WTC11 (cell line): ENCODE results near the gene OR2G2. TPM values are rescaled to one million over a fixed set of nuclear protein-coding genes. Genes with fewer than 3 reads are reported as not detected.

Source experiments
- ATAC-seq: fragments of 200-7000 bp; cut with Tn5 transposase; 2 replicates; pipeline ENCODE4 v1.10.0; 2021; ENCODE audit warnings: mild to moderate bottlenecking, moderate library complexity
- CTCF ChIA-PET: fragments of 300-600 bp; sonication (Branson Sonifier 250); formaldehyde crosslinking; loops from one replicate; lab custom pipeline; 2021; ENCODE audit warnings: antibody characterized with exemption; lab: Charles Lee
- POLR2A ChIA-PET: fragments of 350-600 bp; sonication (Branson Sonifier 250); formaldehyde crosslinking; loops from one replicate; lab custom pipeline; 2021; ENCODE audit warnings: antibody characterized with exemption; lab: Charles Lee
- DNase-seq: peaks from one replicate; pipeline ENCODE4 v3.0.0; 2021; ENCODE audit warnings: low spot score
- H3K27ac Mint-ChIP-seq: 2 replicates; pipeline ENCODE4 v1.8.0; 2021; ENCODE audit warnings: mixed read lengths
- H3K27me3 Mint-ChIP-seq: 2 replicates; pipeline ENCODE4 v1.8.0; 2021; ENCODE audit warnings: low read depth, mild to moderate bottlenecking, moderate library complexity, mixed read lengths
- H3K36me3 Mint-ChIP-seq: 2 replicates; pipeline ENCODE4 v1.8.0; 2021; ENCODE audit warnings: mixed read lengths
- H3K4me1 Mint-ChIP-seq: 2 replicates; pipeline ENCODE4 v1.8.0; 2022; ENCODE audit warnings: mixed read lengths
- H3K4me3 Mint-ChIP-seq: 2 replicates; pipeline ENCODE4 v1.8.0; 2021; ENCODE audit warnings: mild to moderate bottlenecking, moderate library complexity, mixed read lengths
- H3K9me3 Mint-ChIP-seq: 2 replicates; pipeline ENCODE4 v1.8.0; 2021; ENCODE audit warnings: mixed read lengths
- ETV6 ChIP-seq: sonication (generic); formaldehyde crosslinking; IDR thresholded peaks from 2 replicates; pipeline ENCODE4 v1.8.1; 2022; ENCODE audit warnings: mild to moderate bottlenecking, missing genetic modification reagents
- NFE2L1 ChIP-seq: sonication (generic); formaldehyde crosslinking; IDR thresholded peaks from 2 replicates; pipeline ENCODE4 v1.8.1; 2023; ENCODE audit warnings: missing genetic modification reagents
- PRRX2 ChIP-seq: fragments of 250-450 bp; sonication (Bioruptor Pico); IDR thresholded peaks from 2 replicates; pipeline ENCODE4 v1.8.0; 2021; ENCODE audit warnings: mild to moderate bottlenecking
- SMAD4 ChIP-seq: sonication (generic); formaldehyde crosslinking; IDR thresholded peaks from 2 replicates; pipeline ENCODE4 v1.8.0; 2022; ENCODE audit warnings: mild to moderate bottlenecking, missing genetic modification reagents
- ZBTB21 ChIP-seq: sonication (generic); formaldehyde crosslinking; IDR thresholded peaks from 2 replicates; pipeline ENCODE4 v1.8.1; 2023; ENCODE audit warnings: mild to moderate bottlenecking, missing genetic modification reagents, borderline replicate concordance
- ZNF396 ChIP-seq: fragments of 250-450 bp; sonication (Bioruptor Pico); IDR thresholded peaks from 2 replicates; pipeline ENCODE4 v1.8.0; 2021; ENCODE audit warnings: mild to moderate bottlenecking, moderate library complexity, borderline replicate concordance
- ZNF671 ChIP-seq: fragments of 250-450 bp; sonication (Bioruptor Pico); IDR thresholded peaks from 2 replicates; pipeline ENCODE4 v1.8.0; 2021; ENCODE audit warnings: mild to moderate bottlenecking
- total RNA-seq: library from RNA; stranded (reverse); gene quantifications from 3 replicates; pipeline ENCODE4 v1.2.3, GENCODE V29; 2021
- TF ChIP-seq, protein P1 (sequence below): sonication (generic); formaldehyde crosslinking; IDR thresholded peaks from 2 replicates; pipeline ENCODE4 v1.8.1; 2023; ENCODE audit warnings: mild to moderate bottlenecking, missing genetic modification reagents, borderline replicate concordance
- TF ChIP-seq, protein P2 (sequence below): sonication (generic); formaldehyde crosslinking; IDR thresholded peaks from 2 replicates; pipeline ENCODE4 v1.8.1; 2022; ENCODE audit warnings: low read depth, missing genetic modification reagents, borderline replicate concordance
- TF ChIP-seq, protein P3 (sequence below): sonication (generic); formaldehyde crosslinking; IDR thresholded peaks from 2 replicates; pipeline ENCODE4 v1.8.0; 2022; ENCODE audit warnings: mild to moderate bottlenecking, missing genetic modification reagents
- TF ChIP-seq, protein P4 (sequence below): sonication (generic); formaldehyde crosslinking; IDR thresholded peaks from 2 replicates; pipeline ENCODE4 v1.8.1; 2023; ENCODE audit warnings: mild to moderate bottlenecking, missing genetic modification reagents
- TF ChIP-seq, protein P5 (sequence below): fragments of 250-450 bp; sonication (Bioruptor Pico); IDR thresholded peaks from 2 replicates; pipeline ENCODE4 v1.8.0; 2021; ENCODE audit warnings: mild to moderate bottlenecking
- TF ChIP-seq, protein P6 (sequence below): sonication (generic); formaldehyde crosslinking; IDR thresholded peaks from 2 replicates; pipeline ENCODE4 v1.8.0; 2022; ENCODE audit warnings: mild to moderate bottlenecking, missing genetic modification reagents
- TF ChIP-seq, protein P7 (sequence below): fragments of 250-450 bp; sonication (Bioruptor Pico); IDR thresholded peaks from 2 replicates; pipeline ENCODE4 v1.9.0; 2021; ENCODE audit warnings: mild to moderate bottlenecking
- TF ChIP-seq, protein P8 (sequence below): fragments of 200-600 bp; IDR thresholded peaks from 2 replicates; pipeline ENCODE4 v1.8.0; 2022; ENCODE audit warnings: antibody characterized with exemption

OR2G2 gene
- total RNA-seq, 1 experiment from 2014 or later, result not detected

DNA sequence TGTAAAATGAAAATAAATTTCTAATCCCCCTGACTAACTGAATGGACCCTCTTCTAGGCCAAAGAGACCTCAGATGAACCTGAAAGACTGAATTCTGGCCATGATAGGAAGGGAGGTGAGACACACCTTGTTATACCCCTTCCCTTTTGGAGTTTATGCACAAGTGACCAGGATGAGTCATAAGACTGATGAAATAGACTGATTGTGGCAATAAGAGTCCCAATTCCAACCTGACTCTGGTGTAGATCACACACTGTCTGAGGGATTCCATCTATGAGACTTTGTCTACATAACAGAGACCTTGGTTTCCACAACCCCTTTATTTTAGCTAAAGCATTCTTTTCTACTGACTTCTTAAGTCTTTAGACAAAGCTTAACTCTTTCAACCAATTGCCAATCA lies 13.5 kb upstream of the OR2G2 start (continued):
- TF ChIP-seq ETV6 (no peak), NFE2L1 (CRISPR knock-in tag) (no peak), ZNF671 (CRISPR knock-in tag) (no peak), PRRX2 (CRISPR knock-in tag) (no peak), ZBTB21 (CRISPR knock-in tag) (no peak)
- TF ChIP-seq, protein P1, sequence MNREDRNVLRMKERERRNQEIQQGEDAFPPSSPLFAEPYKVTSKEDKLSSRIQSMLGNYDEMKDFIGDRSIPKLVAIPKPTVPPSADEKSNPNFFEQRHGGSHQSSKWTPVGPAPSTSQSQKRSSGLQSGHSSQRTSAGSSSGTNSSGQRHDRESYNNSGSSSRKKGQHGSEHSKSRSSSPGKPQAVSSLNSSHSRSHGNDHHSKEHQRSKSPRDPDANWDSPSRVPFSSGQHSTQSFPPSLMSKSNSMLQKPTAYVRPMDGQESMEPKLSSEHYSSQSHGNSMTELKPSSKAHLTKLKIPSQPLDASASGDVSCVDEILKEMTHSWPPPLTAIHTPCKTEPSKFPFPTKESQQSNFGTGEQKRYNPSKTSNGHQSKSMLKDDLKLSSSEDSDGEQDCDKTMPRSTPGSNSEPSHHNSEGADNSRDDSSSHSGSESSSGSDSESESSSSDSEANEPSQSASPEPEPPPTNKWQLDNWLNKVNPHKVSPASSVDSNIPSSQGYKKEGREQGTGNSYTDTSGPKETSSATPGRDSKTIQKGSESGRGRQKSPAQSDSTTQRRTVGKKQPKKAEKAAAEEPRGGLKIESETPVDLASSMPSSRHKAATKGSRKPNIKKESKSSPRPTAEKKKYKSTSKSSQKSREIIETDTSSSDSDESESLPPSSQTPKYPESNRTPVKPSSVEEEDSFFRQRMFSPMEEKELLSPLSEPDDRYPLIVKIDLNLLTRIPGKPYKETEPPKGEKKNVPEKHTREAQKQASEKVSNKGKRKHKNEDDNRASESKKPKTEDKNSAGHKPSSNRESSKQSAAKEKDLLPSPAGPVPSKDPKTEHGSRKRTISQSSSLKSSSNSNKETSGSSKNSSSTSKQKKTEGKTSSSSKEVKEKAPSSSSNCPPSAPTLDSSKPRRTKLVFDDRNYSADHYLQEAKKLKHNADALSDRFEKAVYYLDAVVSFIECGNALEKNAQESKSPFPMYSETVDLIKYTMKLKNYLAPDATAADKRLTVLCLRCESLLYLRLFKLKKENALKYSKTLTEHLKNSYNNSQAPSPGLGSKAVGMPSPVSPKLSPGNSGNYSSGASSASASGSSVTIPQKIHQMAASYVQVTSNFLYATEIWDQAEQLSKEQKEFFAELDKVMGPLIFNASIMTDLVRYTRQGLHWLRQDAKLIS (CRISPR knock-in tag), result no peak
- TF ChIP-seq, protein P2, sequence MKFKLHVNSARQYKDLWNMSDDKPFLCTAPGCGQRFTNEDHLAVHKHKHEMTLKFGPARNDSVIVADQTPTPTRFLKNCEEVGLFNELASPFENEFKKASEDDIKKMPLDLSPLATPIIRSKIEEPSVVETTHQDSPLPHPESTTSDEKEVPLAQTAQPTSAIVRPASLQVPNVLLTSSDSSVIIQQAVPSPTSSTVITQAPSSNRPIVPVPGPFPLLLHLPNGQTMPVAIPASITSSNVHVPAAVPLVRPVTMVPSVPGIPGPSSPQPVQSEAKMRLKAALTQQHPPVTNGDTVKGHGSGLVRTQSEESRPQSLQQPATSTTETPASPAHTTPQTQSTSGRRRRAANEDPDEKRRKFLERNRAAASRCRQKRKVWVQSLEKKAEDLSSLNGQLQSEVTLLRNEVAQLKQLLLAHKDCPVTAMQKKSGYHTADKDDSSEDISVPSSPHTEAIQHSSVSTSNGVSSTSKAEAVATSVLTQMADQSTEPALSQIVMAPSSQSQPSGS (CRISPR knock-in tag), result no peak

DNA sequence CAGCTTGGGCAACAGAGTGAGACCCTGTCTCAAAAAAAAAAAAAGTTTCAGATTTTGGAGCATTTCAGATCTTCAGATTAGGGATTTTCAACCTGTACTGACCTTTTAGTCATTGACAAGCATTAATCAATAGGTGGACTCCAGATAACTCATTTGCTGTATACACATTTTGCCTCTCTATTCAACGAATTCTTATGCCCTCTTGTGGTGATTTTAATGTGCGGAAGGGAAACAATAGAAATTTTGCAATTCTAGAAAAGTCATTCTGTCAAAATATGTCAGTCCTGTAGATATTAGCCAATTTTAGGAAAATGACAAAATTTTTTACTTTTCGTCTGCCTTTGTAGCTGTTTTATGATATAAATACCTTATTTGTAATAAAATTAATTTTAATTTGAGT lies 11.6 kb upstream of the OR2G2 start:
- H3K27ac Mint-ChIP-seq, result no peak overlapping the region
- ATAC-seq, result no peak; the same call in 1 of the 2 replicates

DNA sequence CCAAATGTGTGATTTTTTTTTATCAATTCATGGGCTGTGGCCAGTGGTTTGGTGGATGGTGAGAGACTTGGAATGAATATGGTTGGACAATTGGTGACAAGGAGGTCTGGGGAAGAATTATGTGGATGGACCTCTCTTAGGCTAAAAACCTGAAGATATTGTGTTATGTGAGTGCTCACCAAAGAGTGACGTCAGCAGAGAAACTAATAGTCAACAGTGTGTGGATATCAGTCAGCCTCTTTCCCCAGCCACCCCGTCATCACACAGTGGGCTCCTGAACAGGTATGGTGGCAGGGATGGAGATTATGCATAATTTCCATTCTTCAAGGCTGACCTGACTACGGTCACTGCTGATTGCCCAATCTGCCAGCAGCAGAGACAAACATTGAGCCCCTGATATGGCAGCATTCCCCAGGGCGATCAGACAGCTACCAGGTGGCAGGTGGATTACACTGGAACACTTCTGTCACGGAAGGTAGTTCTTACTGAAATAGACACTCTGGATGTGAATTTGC lies 9.2 kb upstream of the OR2G2 start:
- ATAC-seq (no peak), DNase-seq (no peak)
- POLR2A ChIA-PET, result no interaction called here
- H3K4me1 Mint-ChIP-seq, result no peaks in the 10 kb centered on the region
- no peaks in the 10 kb centered on the region for H3K27me3 Mint-ChIP-seq
- no peak overlapping the region for H3K27ac Mint-ChIP-seq
- H3K36me3 Mint-ChIP-seq, result no peaks in the 10 kb centered on the region
- CTCF ChIA-PET, result no interaction called here
- no peak overlapping the region for H3K4me3 Mint-ChIP-seq
- H3K9me3 Mint-ChIP-seq, result no peaks in the 10 kb centered on the region; the same call in 1 of the 2 replicates
- TF ChIP-seq ZNF396 (no peak), SMAD4 (CRISPR knock-in tag) (no peak)
- TF ChIP-seq, protein P3, sequence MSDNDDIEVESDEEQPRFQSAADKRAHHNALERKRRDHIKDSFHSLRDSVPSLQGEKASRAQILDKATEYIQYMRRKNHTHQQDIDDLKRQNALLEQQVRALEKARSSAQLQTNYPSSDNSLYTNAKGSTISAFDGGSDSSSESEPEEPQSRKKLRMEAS (CRISPR knock-in tag), result no peak
- TF ChIP-seq, protein P4, sequence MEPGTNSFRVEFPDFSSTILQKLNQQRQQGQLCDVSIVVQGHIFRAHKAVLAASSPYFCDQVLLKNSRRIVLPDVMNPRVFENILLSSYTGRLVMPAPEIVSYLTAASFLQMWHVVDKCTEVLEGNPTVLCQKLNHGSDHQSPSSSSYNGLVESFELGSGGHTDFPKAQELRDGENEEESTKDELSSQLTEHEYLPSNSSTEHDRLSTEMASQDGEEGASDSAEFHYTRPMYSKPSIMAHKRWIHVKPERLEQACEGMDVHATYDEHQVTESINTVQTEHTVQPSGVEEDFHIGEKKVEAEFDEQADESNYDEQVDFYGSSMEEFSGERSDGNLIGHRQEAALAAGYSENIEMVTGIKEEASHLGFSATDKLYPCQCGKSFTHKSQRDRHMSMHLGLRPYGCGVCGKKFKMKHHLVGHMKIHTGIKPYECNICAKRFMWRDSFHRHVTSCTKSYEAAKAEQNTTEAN (CRISPR knock-in tag), result no peak
- TF ChIP-seq, protein P5, sequence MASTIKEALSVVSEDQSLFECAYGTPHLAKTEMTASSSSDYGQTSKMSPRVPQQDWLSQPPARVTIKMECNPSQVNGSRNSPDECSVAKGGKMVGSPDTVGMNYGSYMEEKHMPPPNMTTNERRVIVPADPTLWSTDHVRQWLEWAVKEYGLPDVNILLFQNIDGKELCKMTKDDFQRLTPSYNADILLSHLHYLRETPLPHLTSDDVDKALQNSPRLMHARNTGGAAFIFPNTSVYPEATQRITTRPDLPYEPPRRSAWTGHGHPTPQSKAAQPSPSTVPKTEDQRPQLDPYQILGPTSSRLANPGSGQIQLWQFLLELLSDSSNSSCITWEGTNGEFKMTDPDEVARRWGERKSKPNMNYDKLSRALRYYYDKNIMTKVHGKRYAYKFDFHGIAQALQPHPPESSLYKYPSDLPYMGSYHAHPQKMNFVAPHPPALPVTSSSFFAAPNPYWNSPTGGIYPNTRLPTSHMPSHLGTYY, result no peak
- TF ChIP-seq, protein P6, sequence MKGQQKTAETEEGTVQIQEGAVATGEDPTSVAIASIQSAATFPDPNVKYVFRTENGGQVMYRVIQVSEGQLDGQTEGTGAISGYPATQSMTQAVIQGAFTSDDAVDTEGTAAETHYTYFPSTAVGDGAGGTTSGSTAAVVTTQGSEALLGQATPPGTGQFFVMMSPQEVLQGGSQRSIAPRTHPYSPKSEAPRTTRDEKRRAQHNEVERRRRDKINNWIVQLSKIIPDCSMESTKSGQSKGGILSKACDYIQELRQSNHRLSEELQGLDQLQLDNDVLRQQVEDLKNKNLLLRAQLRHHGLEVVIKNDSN, result no peak

More for the DNA sequence above, 11.6 kb upstream of the OR2G2 start:
- H3K9me3 Mint-ChIP-seq, result peaks cover 8% of the 10 kb centered on the region
- TF ChIP-seq, protein P7, sequence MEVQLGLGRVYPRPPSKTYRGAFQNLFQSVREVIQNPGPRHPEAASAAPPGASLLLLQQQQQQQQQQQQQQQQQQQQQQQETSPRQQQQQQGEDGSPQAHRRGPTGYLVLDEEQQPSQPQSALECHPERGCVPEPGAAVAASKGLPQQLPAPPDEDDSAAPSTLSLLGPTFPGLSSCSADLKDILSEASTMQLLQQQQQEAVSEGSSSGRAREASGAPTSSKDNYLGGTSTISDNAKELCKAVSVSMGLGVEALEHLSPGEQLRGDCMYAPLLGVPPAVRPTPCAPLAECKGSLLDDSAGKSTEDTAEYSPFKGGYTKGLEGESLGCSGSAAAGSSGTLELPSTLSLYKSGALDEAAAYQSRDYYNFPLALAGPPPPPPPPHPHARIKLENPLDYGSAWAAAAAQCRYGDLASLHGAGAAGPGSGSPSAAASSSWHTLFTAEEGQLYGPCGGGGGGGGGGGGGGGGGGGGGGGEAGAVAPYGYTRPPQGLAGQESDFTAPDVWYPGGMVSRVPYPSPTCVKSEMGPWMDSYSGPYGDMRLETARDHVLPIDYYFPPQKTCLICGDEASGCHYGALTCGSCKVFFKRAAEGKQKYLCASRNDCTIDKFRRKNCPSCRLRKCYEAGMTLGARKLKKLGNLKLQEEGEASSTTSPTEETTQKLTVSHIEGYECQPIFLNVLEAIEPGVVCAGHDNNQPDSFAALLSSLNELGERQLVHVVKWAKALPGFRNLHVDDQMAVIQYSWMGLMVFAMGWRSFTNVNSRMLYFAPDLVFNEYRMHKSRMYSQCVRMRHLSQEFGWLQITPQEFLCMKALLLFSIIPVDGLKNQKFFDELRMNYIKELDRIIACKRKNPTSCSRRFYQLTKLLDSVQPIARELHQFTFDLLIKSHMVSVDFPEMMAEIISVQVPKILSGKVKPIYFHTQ, result no peak
- TF ChIP-seq, protein P8, sequence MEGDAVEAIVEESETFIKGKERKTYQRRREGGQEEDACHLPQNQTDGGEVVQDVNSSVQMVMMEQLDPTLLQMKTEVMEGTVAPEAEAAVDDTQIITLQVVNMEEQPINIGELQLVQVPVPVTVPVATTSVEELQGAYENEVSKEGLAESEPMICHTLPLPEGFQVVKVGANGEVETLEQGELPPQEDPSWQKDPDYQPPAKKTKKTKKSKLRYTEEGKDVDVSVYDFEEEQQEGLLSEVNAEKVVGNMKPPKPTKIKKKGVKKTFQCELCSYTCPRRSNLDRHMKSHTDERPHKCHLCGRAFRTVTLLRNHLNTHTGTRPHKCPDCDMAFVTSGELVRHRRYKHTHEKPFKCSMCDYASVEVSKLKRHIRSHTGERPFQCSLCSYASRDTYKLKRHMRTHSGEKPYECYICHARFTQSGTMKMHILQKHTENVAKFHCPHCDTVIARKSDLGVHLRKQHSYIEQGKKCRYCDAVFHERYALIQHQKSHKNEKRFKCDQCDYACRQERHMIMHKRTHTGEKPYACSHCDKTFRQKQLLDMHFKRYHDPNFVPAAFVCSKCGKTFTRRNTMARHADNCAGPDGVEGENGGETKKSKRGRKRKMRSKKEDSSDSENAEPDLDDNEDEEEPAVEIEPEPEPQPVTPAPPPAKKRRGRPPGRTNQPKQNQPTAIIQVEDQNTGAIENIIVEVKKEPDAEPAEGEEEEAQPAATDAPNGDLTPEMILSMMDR, result peak; percentile 19; the same call in 1 of the 2 replicates
- TF ChIP-seq, all 79 proteins: peak for 1
- Mint-ChIP-seq H3K4me1 (no peaks in the 10 kb centered on the region; the same call in 1 of the 2 replicates), H3K27me3 (no peaks in the 10 kb centered on the region; the same call in 1 of the 2 replicates), H3K4me3 (no peak overlapping the region), H3K36me3 (no peaks in the 10 kb centered on the region)
- no peak for DNase-seq
- ChIA-PET CTCF (interaction anchor here (1.0 kb wide), 2 partner anchors 11 to 45 kb away, joined by 3 read pairs; partner anchors contain the start of gene OR2G2), POLR2A (no interaction called here)
